ENCODE measurements around the gene CAMK2A. TPM values are rescaled to one million over a fixed set of nuclear protein-coding genes. Genes with fewer than 3 reads are reported as not detected.

The CAMK2A gene
- total RNA-seq, 1 experiment from 2014 or later, result 0.33 TPM

- no peaks in the 10 kb centered on the region for H3K36me3 Mint-ChIP-seq (ENCODE audit: insufficient read depth in 1 of 3, low read depth in 3 of 3)
- Histone ChIP-seq H2BK15ac (ENCODE audit: low read depth, low read length) (no peak overlapping the region), H2AK5ac (ENCODE audit: insufficient read length, low read length) (no peak overlapping the region), H3K27me3 (ENCODE audit: insufficient read depth, low read length) (no peaks in the 10 kb centered on the region), H3K23me2 (ENCODE audit: insufficient read length, low read depth, low read length, poor library complexity, severe bottlenecking) (no peaks in the 10 kb centered on the region), H3K4me2 (ENCODE audit: insufficient read depth, insufficient read length, low read length) (no peak overlapping the region), H3K23ac (ENCODE audit: insufficient read length, low read depth, low read length) (no peak overlapping the region), H4K8ac (replicated peaks; ENCODE audit: insufficient read length, low read depth, low read length) (no peak overlapping the region), H2BK5ac (ENCODE audit: insufficient read length, low read length) (no peak overlapping the region), H3K79me1 (ENCODE audit: insufficient read depth, low read depth, low read length, poor library complexity, severe bottlenecking) (no peaks in the 10 kb centered on the region), H3K9me3 (ENCODE audit: control insufficient read depth, low read depth, low read length) (no peaks in the 10 kb centered on the region), H3K9ac (ENCODE audit: extremely low read depth, insufficient read length, low read length) (no peak overlapping the region), H2AFZ (ENCODE audit: low read length) (no peak overlapping the region), H2BK20ac (ENCODE audit: low read depth, low read length, poor library complexity, severe bottlenecking) (no peak overlapping the region), H2BK12ac (ENCODE audit: insufficient read length, low read depth, low read length) (no peak overlapping the region), H3K14ac (ENCODE audit: insufficient read depth, low read length) (no peak overlapping the region), H3K18ac (ENCODE audit: insufficient read length, low read depth, low read length) (no peak overlapping the region), H4K5ac (ENCODE audit: insufficient read length, low read depth, low read length) (no peak overlapping the region), H3K4me1 (ENCODE audit: insufficient read depth, low read length) (no peaks in the 10 kb centered on the region), H4K91ac (ENCODE audit: insufficient read length, low read depth, low read length) (no peak overlapping the region), H4K20me1 (ENCODE audit: control insufficient read depth, insufficient read depth, insufficient read length) (no peaks in the 10 kb centered on the region), H3K79me2 (ENCODE audit: insufficient read depth, low read length) (no peaks in the 10 kb centered on the region), H3K4ac (ENCODE audit: low read depth, low read length) (no peak overlapping the region), H2BK120ac (ENCODE audit: low read depth, low read length, poor library complexity, severe bottlenecking) (no peak overlapping the region), H3K27ac (ENCODE audit: insufficient read length, low read depth, low read length) (no peak overlapping the region), H3K56ac (ENCODE audit: insufficient read length, low read depth, low read length) (no peak overlapping the region), H3T11ph (ENCODE audit: low read length) (no peak overlapping the region)
- no peak for DNase-seq
- no CpG with 5 or more reads among the region's 7 CpGs for WGBS (ENCODE audit: extremely low coverage, insufficient read length, low lambda C conversion rate)
- H3K9me3 Mint-ChIP-seq, result no peaks in the 10 kb centered on the region
- H3K27ac Mint-ChIP-seq, result peak overlapping the region in 1 of 3 experiments; percentile 42; a peak in 2 of 7 replicates
- peaks cover 14% of the 10 kb centered on the region for H3K27me3 Mint-ChIP-seq (ENCODE audit: low read depth)
- no peak for TF ChIP-seq CTCF (conservative IDR thresholded peaks at IDR 0.05)
- peaks cover 0 to 18% of the 10 kb centered on the region in 2 experiments for H3K4me1 Mint-ChIP-seq
- no peak overlapping the region for H3K4me3 Mint-ChIP-seq
Observed at GRCh38 chr5:150278046-150278730, 11.4 kb downstream of the CAMK2A start.

All from H9 (cell line).